GOT3 (cell line): ENCODE data around the gene GRN.
"Not testable (repeated sequence)": the region's sequence is repeated elsewhere in the genome, so short reads cannot be mapped to it uniquely, and the experiment has no call there.

Experiments used
- DNase-seq: peaks from one replicate; lab custom pipeline; 2025; ENCODE audit warnings: mixed read lengths; lab: John Stamatoyannopoulos, UW

The GRN gene

GRCh38 chr17:44361292-44362260 lies 16.5 kb downstream of the GRN start:
- no peak for DNase-seq

- DNase-seq = no peak
Observed at GRCh38 chr17:44362459-44362948, 17.4 kb downstream of the GRN start.

- DNase-seq = no peak
Observed at GRCh38 chr17:44362949-44363612, 18.0 kb downstream of the GRN start.

GRCh38 chr17:44363613-44364159 lies 18.6 kb downstream of the GRN start, which contains the start of gene FAM171A2:
Gene FAM171A2, minus strand, starts transcription at chr17:44363853. Its CDS starts 139 bp downstream, at chr17:44363714.
- DNase-seq = peak; percentile 26

- DNase-seq = not testable (repeated sequence)
Observed at GRCh38 chr17:44365051-44365450, 19.9 kb downstream of the GRN start.

GRCh38 chr17:44367231-44367979 lies 22.3 kb downstream of the GRN start:
- DNase-seq = no peak

- not testable (repeated sequence) for DNase-seq
Observed at GRCh38 chr17:44368391-44369243, 23.5 kb downstream of the GRN start.

- not testable (repeated sequence) for DNase-seq
Observed at GRCh38 chr17:44369414-44370023, 24.4 kb downstream of the GRN start.

- DNase-seq = no peak
Observed at GRCh38 chr17:44372036-44372435, 26.9 kb downstream of the GRN start.

- DNase-seq = no peak
Observed at GRCh38 chr17:44374306-44375195, 29.4 kb downstream of the GRN start.

- no peak for DNase-seq
Observed at GRCh38 chr17:44375196-44376017, 30.3 kb downstream of the GRN start.

GRCh38 chr17:44376124-44376523 lies 31.0 kb downstream of the GRN start:
- DNase-seq = no peak

GRCh38 chr17:44376779-44377178 lies 31.7 kb downstream of the GRN start:
- no peak for DNase-seq

- DNase-seq = no peak
Observed at GRCh38 chr17:44378171-44378705, 33.1 kb downstream of the GRN start.

GRCh38 chr17:44379887-44380286 lies 34.8 kb downstream of the GRN start:
- DNase-seq = no peak

GRCh38 chr17:44380767-44381166 lies 35.7 kb downstream of the GRN start:
- no peak for DNase-seq

- DNase-seq = no peak
Observed at GRCh38 chr17:44381810-44382305, 36.8 kb downstream of the GRN start.

GRCh38 chr17:44382917-44383316 lies 37.8 kb downstream of the GRN start:
- no peak for DNase-seq
